Right renal cortex interstitium (tissue), 3 donors: ENCODE results near the gene CYP26C1. TPM values are rescaled to one million over a fixed set of nuclear protein-coding genes. Genes with fewer than 3 reads are reported as not detected.

Experiments used
- DNase-seq, 3 donors: peaks; one replicate each; pipeline ENCODE4 v3.0.0-alpha.2; 2013; ENCODE audit warnings: low read depth in 3 of 3, low spot score in 2 of 3
- polyA plus RNA-seq, 3 donors: library from polyadenylated mRNA; unstranded; fragments of 120-200 nt; gene quantifications; one replicate each; pipeline ENCODE4 v1.2.1, GENCODE V29; 2013; ENCODE audit not compliant: insufficient read length in 3 of 3

The CYP26C1 gene
- polyA plus RNA-seq, 3 donors: 0.04 to 0.10 (median 0.07) TPM

DNA sequence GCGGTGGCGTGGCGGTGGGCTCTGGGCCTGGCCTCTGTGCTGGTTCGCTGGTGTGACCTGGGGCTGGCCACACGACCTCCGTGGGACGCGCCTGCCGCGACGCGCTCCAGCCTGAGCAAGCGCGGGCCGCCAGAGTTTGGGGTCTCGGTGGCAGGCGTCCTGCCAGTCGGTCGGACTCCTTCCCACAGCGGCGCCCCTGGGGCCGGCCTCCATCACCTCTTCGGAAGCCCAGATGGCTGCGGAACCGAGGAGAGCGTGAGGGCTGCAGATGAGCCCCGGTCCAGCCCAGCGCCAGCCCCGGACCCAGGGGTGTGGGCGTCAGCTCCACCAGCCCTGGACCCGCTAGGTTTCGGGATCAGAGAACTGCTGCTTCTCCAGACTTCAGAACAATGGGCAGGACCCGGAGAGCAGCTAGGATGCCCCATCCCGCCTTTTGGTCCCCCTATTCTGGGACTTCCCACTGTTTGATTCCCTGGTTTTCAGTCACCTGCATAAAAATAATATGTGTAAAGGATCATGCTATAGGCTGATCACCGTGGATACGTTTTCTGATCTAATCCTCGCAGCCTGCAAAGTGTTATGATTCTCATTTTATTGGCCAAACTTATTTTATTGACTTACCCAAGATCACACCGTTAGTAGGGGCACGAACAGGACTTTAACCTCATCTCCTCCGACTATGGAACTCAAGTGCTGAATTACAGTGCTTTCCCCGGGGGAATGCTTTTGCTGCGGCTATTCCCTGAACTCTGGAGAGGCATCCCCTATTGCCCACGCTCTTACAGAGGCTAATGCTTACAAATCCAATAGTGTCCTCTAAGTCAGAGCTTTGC lies 2.8 kb downstream of the CYP26C1 start:
- no peak for DNase-seq

DNA sequence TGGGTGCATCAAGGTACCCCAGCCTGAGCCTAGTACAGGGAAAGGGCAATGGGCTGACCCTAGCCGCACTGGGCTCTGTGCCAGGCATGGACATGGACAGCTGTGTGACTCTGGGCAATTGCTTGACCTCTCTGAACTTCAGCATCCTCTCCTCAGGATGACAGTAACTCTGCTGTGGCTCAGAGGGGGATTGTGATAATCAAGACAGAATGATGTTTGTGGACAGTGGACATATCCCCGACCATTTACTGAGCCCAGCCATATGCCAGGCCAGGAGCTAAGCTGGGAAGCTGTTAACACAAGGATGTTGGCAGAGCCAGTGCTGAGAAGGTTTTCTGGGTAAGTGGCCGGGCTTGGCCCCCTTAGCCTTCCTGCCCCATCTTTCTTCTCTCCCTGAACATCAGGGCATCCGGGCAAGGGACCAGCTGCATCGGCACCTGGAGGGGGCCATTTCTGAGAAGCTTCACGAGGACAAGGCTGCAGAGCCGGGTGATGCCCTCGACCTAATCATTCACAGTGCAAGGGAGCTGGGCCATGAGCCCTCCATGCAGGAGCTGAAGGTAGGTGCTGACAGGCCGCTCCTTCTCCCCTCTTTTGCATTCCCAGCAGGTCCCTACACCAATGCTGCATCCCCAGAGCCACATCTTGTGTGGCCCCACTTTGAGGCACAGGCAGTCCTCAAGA lies 3.5 kb downstream of the CYP26C1 start:
- no peak for DNase-seq

DNA sequence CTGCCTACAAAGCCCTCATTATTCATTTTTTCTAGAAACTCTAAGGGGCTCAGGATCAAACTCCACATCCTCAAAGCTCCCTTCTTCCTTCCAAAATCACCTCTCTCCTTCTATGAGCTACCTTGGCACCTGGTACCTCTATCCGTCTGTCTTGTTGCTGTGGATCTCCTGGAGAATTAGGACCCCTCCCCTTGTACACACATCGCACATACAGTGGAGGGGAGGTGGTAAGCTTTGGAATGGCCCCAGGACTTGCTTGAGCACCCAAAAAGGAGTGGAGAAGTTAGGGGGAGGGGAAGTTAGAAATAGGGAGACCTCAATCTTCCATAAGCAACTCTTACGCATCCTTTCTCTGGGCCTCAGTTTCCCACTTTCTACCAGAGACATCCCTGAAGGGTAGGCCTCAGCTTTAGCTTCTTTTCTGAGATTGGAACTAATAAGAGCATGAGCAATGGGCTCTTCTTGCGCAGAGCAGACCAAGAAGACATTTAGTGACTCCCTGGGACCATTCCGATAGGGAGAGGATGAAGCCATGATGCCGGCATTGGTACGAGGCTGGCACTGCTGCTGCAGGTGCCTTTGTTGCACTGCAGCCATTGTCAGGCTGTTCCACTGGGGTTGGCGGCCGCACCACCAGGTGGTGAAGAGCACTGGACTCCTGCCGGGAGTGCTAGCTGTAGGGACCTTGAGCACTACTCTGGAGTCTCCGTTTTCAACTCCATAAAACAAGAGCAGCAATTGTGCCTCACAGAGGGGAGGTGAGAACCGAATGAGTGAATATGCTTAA lies 4.5 kb downstream of the CYP26C1 start:
- DNase-seq: no peak

DNA sequence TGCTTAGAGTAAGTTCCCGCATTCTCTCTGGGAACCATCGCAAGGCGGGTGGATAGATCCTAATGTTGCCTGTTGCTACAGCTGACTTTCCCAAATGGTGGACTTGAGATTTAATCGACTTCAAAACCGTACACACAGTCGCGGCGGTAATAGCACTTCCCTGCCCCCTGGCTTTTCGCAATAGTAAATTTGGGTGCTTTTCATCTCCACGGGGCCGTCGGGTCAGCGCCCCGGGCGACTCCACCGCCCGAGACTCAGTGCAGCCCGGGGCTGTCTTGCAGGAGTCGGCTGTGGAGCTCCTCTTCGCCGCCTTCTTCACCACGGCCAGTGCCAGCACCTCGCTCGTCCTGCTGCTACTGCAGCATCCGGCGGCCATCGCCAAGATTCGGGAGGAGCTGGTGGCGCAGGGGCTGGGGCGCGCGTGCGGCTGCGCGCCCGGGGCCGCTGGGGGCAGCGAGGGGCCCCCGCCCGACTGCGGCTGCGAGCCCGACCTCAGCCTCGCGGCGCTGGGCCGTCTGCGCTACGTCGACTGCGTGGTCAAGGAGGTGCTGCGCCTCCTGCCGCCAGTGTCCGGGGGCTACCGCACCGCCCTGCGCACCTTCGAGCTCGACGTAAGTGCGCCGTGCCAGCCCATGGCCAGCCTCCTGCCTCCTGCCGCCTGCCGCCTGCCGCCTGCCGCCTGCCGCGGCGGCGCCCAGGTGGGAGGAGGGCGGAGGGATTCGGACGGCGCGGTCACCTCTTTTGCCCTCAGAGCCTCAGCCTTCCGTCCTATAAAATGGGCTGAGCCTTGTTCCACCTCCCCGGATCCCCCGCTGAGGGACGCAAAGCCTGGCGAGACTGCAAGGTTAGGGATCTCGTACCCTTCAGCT lies 5.3 kb downstream of the CYP26C1 start:
- DNase-seq: no peak

DNA sequence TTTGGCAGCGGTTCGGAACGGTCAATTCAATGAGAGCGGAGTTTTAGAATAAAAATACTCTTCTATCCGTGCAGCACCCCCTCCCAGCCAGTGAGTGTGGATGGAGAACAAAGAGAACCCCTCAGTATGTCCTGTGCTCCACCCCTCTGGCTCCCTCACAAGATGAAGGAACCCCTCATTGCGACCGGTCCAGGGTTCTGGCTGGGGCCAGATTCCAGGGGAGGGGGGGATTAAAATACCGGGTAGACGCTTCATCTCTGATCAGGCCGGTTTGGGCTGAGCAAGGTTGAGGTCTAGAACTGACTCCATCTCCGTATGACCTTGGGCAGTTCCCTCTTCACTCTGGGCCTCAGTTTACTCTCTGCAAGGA lies 5.9 kb downstream of the CYP26C1 start:
- no peak for DNase-seq

DNA sequence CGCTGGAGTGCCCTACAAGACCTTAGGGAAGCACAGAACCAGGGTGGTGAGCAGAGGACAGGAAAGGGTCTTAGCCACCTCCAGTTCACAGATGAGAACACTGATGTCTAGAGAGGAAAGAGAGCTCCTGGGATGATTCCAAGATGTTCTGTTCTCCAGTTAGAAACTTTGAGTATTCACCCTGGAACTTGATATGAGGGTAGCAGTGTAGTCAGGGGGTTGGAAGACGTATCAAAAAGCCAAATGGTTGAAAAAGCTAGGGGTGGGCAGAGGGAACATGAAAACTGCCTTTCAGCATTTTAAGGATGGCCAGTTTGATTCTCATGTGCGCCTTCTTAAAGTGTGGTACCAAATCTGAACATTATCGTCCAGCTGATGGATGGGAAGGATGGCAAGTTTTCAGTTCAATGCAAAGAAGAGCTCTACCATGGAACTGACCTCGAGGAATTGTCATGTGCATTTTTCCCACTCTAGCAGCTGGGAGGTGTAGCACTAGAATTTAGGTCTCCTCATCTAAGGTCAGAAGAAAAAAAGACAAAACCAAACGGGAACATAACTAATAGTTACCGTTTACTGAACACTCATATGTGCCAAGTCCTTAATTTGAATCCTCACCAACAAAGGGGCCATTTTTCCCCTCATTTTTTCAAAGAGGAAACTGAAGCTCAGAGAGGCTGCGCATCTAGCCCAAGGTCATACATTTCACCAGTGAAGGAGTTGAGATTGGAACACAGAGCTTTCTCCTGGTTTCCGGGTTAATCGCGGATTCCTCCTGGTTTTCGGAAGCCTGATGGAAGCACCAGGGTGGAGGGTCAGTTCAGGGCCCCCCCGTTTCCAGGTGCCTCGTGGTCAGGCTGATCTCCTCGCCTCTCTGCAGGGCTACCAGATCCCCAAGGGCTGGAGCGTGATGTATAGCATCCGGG lies 7.1 kb downstream of the CYP26C1 start:
- no peak for DNase-seq

DNA sequence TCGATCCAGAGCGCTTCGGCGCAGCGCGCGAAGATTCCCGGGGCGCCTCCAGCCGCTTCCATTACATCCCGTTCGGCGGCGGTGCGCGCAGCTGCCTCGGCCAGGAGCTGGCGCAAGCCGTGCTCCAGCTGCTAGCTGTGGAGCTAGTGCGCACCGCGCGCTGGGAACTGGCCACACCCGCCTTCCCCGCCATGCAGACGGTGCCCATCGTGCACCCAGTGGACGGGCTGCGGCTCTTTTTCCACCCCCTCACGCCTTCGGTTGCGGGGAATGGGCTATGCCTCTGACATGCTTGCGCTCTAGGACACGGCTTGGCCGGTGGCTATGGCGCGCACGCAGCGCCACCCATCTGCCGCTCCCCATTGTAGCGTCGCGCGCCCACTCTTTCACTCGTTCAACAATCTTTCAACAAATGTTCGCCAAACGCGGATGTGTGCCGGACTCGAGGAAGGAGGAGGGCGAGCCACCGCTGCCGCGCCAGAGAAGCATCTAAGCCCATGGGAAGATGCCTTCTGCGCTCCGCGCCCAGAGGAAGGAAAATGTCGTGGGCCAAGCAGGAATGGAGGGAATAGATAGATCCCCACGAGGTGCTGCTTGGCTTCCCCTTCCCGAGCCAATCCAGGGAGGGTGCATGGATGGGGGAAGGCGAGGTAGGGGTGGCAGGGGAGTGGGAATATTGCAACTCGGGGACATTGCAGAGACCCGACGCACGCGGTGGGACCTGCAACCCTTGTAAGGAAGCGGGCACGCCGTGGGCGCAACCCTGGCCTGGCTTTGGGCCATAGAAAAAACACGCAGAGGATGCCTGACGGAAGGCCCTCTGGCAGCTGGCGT lies 8.0 kb downstream of the CYP26C1 start:
- DNase-seq: no peak

DNA sequence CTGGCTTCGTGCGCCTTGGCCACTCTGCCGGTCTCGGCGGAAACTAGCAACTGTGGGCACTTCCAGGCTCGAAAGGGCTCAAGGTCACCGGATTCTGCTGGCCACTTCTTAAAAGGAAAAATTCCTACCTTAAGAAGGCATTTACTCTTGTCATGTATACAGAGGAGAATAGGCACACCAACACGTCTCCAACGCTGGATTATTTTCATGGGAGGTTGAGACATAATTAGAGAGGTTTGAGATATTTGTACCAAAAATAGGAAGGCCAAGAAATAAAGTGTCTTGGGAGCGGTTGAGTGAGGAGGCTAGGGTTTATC lies 8.6 kb downstream of the CYP26C1 start:
- no peak for DNase-seq

DNA sequence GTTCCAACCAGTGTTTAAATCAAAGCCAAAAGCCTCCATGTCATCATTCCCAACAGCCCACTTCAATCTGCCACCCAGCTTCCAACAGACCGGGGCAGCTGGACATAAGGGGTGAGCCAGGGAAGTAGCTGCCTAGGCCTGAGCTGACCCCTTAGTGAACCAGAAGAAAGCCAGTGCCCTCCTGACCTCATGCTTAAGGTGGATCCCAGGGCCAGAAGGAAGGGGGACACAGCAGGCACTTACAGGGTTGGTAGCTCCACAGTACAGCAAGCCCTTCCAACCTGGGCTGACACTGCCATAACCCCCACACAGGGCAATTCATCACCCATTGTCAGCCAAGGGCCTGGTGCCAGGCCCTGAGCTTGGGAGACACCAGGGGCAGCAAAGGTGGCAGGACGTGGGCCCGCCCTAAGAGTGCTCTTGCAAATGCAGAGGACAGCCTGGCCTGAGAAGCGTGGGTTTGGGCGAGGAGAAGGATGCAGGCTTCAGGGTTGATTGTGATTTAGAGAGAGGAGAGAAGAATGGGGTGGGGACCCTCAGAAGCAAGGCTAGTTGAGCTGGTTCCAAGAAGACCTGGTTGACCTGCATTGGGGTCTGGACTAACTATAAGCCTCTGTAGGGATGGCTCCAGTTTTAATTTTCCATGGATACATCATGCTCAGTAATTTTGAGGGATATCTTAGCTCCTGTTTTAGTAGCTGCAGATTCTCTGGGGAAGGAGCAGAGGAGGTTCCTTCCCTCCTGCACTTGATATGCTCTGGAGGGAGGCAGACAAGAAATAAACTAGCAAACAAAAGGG lies 10.0 kb downstream of the CYP26C1 start:
- no peak for DNase-seq

DNA sequence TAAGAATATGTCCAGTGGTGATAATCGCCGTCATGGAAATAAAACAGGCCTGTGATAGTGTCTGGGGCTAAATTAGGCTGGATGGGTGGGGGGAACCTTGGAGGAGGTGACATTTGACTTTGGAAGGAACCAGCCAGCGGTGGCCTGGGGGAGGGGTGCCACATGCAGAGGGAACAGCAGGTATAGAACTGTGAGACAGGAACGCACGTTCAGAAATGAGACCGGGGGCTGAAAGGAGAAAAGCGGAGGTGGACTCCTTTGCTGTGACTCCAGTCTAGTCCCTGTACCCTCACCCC lies 10.5 kb downstream of the CYP26C1 start:
- no peak for DNase-seq

DNA sequence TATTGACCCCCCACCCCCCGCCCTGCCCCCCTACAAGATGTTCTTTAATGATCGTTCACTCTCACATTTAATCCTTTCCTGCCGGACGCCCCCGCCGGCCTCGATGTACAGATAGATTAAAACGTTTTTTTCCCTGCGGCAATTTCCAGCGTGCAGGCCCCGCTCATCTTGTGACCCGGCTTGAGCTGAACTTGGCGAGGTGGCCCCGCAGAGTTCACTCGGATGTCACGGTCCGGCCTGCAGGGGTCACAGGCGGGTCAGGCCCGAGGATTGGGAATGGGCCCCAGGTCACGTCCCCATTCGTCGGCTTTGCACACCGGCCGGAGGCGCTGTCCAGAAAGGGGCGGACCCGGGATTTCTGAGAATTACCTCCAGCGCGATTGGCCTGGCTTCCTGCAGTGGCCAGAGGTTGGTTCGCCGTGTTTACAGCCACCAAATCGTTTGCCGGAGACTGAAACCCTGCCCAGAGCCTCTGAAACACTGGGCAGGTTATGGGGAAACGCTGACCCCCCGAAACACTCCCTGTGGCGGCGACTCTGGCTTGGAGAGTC lies 11.2 kb downstream of the CYP26C1 start:
- no peak for DNase-seq

DNA sequence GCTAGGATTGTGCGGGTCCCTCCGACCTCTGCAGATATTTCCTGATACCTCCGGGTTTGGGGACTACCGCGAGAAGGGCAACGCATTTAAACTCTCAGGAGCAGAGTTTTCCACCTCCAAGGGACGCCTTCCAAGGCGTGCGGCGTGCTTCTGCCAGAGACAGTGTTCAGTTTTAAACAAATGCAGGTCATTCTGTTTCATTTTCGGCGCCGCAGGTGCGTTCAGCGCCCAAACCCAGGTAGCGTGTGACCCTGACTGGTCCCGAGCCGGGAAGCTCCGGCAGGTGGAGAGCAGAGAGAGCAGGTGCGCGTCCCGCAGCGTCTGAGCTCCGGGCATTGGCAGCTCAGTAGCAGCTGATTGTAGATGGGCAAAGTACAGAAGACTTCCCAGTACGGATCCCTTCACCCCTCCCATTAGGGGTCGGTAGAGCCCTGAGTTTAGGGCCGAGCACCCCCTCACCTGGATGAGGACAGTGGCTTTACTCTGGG lies 11.7 kb downstream of the CYP26C1 start:
- no peak for DNase-seq

DNA sequence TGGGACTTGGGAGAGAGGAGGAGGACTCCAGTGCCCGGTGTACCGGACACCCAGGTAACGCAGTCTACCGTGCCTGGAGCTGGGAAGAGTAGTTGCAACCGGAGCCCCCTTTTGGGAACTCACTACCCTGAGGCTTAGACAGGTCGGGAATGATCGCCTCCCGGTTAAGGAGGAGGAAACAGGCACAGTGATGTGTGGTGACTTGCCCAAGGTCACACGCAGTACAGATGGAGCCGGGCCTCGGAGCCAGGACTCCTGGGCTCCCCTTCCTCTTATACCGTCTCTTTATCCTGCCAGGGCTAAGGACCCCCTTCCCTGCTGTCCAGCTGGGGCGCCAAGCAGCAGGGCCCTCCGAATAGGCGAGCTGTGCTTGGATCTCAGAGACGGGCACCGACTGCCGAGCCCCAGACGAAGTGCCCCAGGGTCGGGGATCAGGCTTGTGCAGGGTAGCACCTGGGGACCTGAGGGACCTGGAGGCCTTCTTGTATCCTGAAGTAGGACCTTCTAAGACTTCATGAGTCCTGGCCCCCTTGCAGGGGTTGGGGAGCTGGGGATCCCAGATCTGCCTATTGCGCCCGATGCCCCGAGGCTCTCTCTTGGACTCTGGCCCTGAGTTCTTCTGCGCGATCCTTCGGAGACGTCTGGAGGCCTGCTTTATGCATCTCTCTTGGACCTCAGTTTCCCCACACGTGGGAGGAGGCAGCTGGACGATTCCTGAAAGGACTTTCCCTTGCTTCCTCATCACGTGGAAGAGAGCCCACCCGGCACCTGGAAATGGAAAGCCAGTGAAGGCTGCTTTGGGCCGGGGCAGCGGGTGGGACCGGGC lies 12.3 kb downstream of the CYP26C1 start:
- no peak for DNase-seq

DNA sequence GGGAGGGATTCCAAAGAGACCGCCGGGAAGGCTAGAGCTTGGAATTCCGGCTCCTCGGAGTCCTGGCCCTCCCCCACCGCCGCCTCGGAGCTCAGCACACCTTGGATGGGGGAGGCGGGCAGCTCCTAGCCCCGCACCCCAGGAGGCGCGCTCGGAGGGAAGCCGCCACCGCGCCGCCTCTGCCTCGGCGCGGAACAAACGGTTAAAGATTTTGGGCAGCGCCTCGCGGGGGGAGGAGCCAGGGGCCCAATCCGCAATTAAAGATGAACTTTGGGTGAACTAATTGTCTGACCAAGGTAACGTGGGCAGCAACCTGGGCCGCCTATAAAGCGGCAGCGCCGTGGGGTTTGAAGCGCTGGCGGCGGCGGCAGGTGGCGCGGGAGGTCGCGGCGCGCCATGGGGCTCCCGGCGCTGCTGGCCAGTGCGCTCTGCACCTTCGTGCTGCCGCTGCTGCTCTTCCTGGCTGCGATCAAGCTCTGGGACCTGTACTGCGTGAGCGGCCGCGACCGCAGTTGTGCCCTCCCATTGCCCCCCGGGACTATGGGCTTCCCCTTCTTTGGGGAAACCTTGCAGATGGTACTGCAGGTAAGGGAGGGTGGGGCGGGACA lies 13.0 kb downstream of the CYP26C1 start, which contains the start of gene CYP26A1:
Gene CYP26A1, plus strand, starts transcription at position 355 of the 608 bp plus-strand sequence. Its CDS starts 42 bp downstream, at position 397.
- no peak for DNase-seq

DNA sequence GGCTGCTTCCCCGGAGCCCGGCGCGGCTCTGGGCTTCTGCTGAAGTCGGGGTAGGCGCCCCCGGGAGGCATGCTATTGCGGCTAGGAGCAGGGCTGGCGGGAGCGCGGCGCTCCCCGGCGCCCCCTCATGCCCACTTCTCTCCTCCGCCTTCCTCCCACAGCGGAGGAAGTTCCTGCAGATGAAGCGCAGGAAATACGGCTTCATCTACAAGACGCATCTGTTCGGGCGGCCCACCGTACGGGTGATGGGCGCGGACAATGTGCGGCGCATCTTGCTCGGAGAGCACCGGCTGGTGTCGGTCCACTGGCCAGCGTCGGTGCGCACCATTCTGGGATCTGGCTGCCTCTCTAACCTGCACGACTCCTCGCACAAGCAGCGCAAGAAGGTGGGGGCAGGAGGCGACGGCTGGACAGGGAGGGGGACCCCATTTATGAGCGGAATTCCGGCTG lies 13.6 kb downstream of the CYP26C1 start:
- DNase-seq: no peak
